ENCODE results near the gene DMD. TPM values are rescaled to one million over a fixed set of nuclear protein-coding genes. Genes with fewer than 3 reads are reported as not detected.
"Not testable (repeated sequence)": the region's sequence is repeated elsewhere in the genome, so short reads cannot be mapped to it uniquely, and the experiment has no call there.

The DMD gene
- total RNA-seq, 1 experiment from 2014 or later: 3.1 TPM

DNA sequence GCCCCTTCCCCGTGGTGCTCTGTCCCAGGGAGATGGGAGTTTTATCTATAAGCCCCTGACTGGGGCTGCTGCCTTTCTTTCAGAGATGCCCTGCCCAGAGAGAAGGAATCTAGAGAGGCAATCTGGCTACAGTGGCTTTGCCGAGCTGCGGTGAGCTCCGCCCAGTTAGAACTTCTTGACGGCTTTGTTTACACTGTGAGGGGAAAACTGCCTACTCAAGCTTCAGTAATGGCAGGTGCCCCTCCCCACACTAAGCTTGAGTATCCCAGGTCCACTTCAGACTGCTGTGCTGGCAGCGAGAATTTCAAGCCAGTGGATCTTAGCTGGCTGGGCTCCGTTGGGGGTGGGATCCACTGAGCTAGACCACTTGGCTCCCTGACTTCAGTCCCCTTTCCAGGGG lies 1740.6 kb downstream of the DMD start:
- DNase-seq (ENCODE audit: low spot score); in situ Hi-C loops (cut with HindIII; ENCODE audit: low sequenced_read_pairs): not testable (repeated sequence)

DNA sequence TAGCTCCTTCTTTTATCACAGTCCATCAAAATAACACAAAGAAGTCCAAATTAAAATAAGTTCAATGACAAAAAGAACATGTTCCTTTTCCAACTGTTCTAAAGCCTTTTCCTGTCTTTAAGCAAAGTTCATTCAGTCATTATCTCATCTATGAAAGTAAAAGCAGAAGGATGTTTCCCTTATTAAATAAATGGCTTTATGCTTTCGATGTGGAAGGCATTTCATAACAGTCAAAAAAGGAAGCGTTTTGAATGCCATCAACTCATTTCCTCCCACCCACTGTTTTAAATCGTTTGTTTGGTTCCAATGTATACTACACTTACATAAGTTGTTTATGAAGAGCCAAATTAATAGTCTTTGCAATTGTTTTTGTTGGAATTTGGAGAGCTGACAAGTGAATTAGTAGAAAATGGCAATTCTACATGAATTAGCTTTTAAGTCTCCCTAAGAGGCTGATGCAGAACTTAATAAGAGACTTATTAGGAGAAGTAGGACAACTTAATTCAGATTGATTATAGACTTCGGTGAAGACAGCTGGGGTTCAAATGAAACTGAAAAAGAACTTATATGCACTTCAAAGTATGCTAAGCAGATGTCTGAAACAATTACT lies 1746.9 kb downstream of the DMD start:
- in situ Hi-C loops (cut with HindIII; ENCODE audit: low sequenced_read_pairs): no loop called here
- no peak for DNase-seq (ENCODE audit: low spot score)

DNA sequence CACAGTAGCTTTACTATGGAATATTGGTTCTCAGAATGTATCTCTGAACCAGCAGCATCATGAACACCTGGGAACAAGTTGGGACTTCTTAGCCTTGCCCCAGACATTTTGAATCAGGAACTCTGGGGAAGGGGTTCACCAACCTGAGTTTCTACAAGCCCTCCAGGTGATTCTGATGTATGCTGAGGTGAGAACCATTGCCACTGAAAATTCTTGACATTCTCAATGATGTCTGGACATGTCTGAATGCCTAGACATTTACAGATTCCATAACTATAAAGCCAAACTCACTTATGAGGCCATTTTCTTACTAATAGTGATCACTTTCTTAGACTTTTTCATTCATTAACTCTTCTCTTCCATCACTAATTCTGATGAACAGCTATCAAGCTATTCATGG lies 1750.1 kb downstream of the DMD start:
- DNase-seq (ENCODE audit: low spot score): no peak
- in situ Hi-C loops (cut with HindIII; ENCODE audit: low sequenced_read_pairs): no loop called here

DNA sequence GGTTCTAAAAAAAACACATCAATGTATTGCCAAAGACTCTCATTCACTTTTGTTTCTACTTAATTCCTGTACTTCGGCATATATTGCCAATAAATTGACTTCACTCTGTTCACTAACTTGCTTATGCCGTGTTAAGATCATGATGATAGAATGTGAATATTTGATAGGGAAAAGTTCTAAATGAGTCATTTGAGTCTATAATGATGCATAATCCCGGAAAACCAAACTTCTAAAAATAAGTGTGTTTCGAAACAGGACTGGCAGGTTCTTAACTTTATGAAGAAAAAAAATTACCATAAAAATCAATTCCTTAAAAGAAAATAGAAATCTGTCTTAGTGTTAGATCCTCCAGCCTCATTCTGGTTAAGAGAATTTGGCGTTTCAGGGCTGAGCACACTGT lies 1752.0 kb downstream of the DMD start:
- DNase-seq (ENCODE audit: low spot score): no peak
- in situ Hi-C loops (cut with HindIII; ENCODE audit: low sequenced_read_pairs): no loop called here

DNA sequence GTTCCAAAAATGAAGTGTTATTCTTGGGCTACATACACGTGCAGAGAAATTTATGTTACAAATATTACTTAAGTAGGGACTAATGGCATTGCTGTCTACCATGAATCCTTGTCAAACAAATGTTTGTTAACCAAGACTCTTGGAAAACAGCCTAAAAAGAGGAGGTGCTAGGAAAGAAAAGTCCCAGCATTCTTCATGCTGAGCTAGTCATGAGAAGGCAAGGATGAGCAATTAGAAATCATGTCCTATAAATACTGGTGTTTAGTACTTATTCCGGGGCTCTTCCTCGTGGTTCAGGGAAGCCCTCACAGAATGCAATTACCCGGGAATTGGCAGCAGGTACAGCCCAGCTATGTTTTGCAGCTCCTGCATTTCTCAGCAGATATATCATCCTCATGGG lies 1761.4 kb downstream of the DMD start:
- in situ Hi-C loops (cut with HindIII; ENCODE audit: low sequenced_read_pairs): no loop called here
- DNase-seq (ENCODE audit: low spot score): no peak

DNA sequence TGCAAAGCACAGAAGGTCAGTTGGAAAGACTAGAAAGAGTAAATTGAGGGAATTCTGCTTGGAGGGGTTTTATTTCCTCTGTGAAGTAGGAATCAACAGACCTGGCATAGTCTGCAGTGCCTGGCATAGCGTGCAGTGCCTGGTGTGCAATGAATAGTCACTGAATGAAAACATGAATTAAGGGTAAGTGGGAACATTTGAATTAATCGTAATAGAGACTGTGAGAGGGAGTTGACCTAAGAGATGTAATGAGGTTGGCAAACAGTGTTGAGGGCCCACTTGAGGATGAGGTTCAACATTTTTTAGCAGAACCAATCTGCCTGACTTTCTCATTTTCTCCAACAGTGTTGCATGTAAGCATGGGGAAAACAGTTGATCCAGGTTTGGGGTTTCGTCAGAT lies 1762.3 kb downstream of the DMD start:
- DNase-seq (ENCODE audit: low spot score): no peak
- in situ Hi-C loops (cut with HindIII; ENCODE audit: low sequenced_read_pairs): no loop called here

DNA sequence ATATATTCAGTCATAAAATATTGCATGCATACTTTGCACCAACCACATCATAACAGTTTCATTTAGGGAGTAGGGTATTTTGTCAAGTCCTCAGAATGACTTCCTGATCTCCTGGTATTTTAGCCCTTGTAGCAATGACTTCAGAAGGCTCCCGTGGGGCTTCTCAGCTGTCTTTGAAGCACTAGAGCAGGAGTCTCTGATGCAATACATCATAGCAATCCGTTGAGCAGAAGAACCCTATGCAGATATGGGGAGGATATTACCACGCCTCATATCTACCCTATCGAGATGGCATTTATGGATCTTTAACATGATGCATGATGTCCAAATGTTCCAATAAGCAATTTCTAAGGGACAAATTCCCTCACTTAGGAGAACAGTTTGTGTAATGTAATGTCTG lies 1765.8 kb downstream of the DMD start:
- DNase-seq (ENCODE audit: low spot score): no peak
- in situ Hi-C loops (cut with HindIII; ENCODE audit: low sequenced_read_pairs): no loop called here

DNA sequence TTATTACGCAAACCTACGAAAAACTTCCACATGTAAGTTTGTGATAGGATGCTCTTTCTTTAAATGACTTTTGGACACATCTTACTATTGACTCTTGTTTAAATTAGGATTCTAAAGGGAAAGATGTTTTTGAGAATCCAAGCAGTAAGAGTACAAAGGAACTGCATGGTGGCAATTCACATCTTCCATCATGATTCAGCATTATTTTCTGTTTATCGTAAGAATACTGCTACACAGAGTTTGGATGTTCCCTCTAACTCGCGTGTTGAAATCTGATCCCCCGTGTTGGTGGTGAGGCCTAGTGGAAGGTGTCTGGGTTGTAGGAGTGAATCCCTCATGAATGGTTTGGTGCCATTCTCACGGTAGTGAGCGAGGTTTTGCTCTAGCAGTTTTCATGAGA lies 1767.7 kb downstream of the DMD start:
- in situ Hi-C loops (cut with HindIII; ENCODE audit: low sequenced_read_pairs): no loop called here
- DNase-seq (ENCODE audit: low spot score): no peak

DNA sequence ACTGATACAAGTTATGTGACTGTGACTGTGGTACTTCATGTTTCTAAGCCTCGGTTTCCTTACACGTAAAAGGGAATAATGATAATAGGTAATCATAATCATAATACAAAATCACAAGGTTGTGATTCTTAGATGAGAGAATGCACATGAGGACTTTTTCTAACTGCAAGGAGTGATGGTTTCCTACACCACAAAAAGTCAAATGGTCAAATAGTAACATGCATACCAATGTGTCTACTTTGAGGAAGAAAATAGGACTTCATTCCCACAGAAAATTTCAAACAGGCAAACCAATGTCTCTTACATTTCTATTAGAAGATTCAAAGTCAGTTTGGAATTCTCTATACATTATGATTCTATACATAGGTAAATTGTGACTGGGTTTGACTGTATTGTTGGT lies 1770.8 kb downstream of the DMD start:
- no peak for DNase-seq (ENCODE audit: low spot score)
- in situ Hi-C loops (cut with HindIII; ENCODE audit: low sequenced_read_pairs): no loop called here

DNA sequence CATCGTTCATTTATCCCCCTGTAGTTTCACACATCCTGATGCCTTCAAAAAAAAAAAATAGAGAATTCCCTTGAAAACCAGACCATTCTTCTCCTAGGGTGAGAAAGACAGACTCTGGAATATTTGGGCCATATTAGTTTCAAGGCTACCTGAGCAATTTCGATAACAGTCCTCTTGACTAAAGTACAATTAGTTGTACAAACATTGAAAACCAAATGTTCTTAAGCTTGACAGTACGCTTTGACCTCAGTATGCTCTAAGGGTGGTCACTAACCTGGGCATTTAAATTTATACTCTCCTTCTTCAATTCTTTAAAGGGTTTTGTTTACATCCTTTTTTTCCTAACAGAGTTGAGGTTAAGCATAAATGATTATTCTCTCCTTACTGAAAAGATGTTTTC lies 1774.9 kb downstream of the DMD start:
- DNase-seq (ENCODE audit: low spot score): no peak
- in situ Hi-C loops (cut with HindIII; ENCODE audit: low sequenced_read_pairs): no loop called here

DNA sequence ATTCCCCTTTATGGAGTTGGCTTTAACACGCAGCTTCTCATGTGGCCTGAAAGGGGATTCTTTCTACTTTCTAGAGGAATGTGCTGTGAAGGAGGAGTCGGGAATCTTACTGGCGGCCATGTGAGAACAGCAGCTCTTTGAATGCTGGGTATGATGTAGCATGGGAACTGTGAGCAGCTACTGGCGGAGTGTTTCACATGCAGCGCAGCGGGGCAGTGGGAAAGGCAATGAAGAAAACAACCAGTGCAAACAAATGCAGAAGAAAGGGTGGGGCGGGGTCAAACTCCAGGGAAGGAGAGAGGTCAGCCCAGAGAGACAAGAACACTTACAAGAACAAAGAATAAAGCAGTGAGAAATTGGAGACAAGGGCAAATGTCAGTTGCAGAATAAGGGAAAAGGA lies 1775.8 kb downstream of the DMD start:
- in situ Hi-C loops (cut with HindIII; ENCODE audit: low sequenced_read_pairs): no loop called here
- DNase-seq (ENCODE audit: low spot score): no peak

DNA sequence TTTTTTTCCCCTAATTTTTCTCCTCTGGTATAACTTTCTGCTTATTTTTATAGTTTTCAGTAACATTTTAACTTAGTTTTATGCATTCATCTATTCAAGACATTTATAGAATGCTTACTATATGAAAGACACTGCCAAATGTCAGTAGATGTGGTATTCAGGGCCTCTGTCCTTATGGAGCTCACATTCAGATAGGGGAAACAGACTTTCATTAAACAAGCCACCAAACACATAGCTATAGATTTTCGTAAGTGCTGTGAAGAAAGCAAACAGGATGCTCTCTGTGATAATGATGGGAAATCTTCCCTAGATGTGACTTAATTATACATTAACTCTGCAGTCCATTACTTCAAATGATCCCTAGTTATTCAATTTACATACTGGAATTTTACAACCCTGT lies 1777.5 kb downstream of the DMD start:
- in situ Hi-C loops (cut with HindIII; ENCODE audit: low sequenced_read_pairs): no loop called here
- no peak for DNase-seq (ENCODE audit: low spot score)

DNA sequence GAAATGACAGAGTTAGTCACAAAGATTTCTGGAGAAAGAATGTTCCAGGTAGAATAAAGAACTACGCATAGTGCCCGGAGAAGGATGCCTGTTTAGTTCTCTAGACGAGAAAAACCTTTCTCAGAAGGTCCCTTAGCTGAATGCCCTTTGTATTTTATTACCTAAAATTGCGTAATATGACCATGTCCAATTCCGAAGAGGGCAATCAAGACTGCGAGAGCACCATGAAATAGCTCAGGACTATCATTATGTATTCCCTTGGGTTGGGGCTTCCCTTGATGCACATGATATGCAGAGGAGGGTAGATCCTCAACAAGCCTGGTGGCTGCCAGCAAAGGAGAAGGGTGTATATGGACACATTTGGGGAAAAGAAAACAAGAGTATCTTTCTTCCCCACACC lies 1781.4 kb downstream of the DMD start:
- in situ Hi-C loops (cut with HindIII; ENCODE audit: low sequenced_read_pairs): no loop called here
- DNase-seq (ENCODE audit: low spot score): no peak

DNA sequence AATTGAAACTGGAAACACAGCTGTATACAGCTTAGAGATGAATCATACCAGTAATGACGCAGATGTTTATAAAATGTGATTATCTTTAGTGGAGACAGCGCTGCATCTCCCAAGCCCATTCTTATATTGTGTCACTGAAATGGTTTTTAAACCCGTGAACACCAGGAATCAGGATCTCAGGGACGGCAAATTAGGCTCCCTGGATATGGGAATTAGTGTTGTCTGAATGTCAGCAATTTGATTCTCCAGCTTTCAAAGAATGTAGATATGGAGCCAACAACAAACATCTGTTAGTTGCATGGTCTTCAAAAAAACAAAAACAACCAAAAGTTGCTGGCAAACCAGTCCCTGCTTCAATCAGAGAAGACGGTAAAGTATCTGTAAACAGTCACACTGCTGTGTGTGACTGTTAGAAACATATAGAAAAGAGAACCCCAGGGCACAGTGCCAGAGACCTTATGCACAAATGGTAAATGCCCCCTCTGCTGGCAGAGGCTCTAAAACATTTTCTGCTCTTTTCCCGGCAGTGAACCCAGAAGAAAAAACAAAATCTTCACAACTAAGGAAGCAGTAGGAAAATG lies 1787.7 kb downstream of the DMD start:
- DNase-seq (ENCODE audit: low spot score): no peak
- in situ Hi-C loops (cut with HindIII; ENCODE audit: low sequenced_read_pairs): no loop called here

DNA sequence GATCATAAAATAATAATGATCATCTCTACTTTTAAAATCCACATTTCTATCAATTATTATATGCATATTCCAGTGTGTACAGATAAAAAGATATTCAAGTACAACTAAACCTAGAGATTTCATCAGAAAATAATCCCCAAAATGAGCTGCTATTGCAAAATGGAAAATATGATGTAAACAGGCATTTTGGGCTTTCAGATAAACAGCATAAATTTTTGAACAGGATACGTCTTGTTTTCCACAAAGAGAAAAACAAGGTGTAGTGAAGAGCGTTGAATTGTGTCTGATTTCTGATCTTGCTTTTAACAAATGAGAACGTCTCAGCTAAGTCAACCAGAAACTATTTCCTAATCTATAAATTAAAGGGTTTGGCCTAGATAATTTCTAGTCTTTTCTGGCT lies 1789.9 kb downstream of the DMD start:
- DNase-seq (ENCODE audit: low spot score): no peak
- in situ Hi-C loops (cut with HindIII; ENCODE audit: low sequenced_read_pairs): no loop called here

DNA sequence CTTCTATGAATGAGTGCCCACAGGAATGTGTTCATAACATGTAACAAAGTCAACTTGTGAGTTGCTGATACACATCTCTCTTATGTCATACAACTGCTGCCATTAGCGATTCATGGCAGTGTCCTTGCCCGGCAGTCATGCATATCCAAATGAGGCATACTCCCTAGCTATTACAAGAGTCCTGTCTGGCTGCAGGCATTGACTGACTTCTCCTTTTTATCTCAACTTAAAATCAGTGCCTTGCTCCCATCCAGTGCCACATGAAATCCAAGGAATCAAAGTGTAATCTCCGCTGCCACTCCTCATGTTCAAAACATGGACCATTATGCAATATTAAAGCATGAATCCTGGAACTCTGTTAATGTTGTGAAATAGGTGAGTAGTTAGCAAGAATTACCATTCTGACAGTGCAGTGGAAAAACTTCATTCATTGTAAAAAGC lies 1790.6 kb downstream of the DMD start:
- in situ Hi-C loops (cut with HindIII; ENCODE audit: low sequenced_read_pairs): no loop called here
- DNase-seq (ENCODE audit: low spot score): no peak

DNA sequence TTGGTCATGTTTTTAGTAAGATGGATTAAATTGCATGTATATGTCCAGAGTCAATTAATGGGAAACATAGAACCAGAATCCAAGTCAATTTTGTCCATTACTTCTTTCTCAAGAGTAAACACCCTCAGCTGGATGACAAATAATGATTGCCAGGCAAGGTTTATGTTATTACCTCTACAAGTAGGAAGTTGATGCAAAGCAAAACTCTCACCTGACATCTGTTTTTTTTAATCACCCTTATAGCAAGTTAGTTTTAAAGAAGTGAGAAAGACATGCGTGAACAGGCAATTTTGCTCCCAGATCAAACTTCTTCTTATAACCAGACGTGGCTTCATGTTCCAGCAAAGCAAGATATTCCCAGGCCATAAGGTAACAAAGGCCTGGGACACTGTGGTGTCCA lies 1791.0 kb downstream of the DMD start:
- DNase-seq (ENCODE audit: low spot score): no peak
- in situ Hi-C loops (cut with HindIII; ENCODE audit: low sequenced_read_pairs): no loop called here

DNA sequence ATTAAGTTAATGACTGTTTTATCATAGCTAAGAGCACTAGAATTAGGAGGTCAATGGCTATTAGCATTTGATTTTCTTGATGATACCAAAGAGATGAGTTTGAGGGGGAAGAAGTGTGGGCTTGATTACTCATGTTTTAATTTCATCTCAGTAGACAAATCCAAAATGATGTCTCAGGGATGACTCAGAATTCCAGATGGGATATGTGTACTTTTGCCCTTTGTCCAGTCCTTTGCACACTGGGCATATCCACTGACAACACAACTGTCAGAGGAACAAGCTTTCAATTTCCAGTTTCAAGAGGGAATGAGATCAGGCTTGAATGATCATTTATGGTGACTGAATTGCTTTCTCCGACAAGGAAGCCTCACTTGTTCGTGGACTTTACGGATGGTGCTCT lies 1814.2 kb downstream of the DMD start:
- in situ Hi-C loops (cut with HindIII; ENCODE audit: low sequenced_read_pairs): no loop called here
- DNase-seq (ENCODE audit: low spot score): no peak

DNA sequence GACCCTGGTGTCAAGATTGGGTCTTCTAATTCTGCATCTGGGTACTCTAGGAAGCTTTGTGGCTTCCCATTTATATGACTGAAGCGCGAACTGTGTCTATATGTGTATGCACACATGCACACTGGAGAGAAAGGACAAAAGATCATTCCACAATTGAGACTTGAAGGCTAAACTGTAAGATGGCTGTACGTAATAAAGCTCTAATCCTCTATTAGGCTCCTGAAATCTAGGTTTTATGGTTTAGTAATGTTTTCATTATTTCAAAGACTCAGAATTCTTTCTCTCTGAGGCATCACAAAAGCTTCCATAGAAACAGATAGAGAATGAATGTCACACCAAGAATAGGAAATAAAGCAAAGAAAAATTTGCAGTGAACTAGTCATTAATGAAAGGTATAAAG lies 1818.8 kb downstream of the DMD start:
- DNase-seq (ENCODE audit: low spot score): no peak
- in situ Hi-C loops (cut with HindIII; ENCODE audit: low sequenced_read_pairs): no loop called here

DNA sequence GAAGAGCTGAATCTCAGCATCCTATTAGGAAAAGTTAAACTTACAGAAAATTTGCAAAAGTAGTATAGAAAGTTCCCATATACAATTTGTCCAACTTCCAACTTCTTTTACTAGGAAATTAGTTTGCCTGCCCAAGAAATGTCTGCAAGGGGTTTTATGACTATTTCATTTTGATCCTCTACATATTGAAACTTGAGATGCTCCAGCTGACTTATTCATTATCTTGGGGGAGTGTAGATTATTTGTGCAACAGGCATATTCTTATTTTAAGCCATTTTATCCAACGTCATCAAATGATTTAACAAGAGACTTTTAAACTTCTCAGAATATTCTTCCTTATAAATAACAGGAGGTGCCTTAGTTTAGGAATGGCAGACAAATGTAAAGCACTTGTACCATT lies 1822.4 kb downstream of the DMD start:
- DNase-seq (ENCODE audit: low spot score): no peak
- in situ Hi-C loops (cut with HindIII; ENCODE audit: low sequenced_read_pairs): no loop called here

DNA sequence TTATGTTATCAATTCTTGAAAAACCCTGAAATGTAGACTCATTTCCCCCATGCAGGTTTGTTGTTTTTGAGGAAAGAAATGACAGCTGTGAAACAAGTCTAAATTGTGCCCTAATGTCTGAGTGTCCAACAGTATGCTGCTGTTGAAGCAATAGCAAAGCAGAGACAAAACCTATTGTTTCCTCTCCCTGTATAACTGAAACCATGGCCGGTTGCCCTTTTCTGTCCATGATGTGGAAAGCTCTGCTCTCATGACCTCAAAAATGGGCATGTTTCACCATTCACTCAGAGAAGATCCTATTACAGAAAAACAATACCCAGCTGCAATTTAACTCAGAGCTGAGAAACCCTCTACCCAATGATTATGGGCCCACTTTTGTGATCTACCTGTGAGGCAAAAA lies 1826.9 kb downstream of the DMD start:
- in situ Hi-C loops (cut with HindIII; ENCODE audit: low sequenced_read_pairs): no loop called here
- DNase-seq (ENCODE audit: low spot score): no peak

DNA sequence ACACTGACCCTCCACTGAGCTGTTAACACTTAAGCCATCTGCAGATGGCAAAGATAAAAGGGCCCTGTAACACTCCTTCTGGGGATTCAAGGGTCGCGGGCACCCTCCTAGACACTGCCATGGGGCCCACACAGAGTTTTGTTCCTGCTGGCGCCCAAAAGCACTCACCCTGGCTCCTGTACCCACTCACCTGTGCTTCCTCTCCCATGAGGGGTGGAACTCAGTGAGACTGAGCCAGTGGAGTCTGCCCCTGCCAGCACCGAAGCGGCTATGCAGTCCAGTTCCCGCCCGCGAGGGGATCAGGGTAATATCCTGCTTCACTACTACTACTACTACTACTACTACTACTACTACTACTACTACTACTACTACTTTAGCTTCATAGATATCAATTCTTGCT lies 1827.4 kb downstream of the DMD start:
- DNase-seq (ENCODE audit: low spot score): no peak
- in situ Hi-C loops (cut with HindIII; ENCODE audit: low sequenced_read_pairs): no loop called here

Measured in G401 (cell line).